GM12892 (cell line): ENCODE measurements around the gene ATF6.

Experiments
- DNase-seq: peaks from one replicate; pipeline ENCODE4 v3.0.0; 2011; ENCODE audit not compliant: insufficient read length
- FAIRE-seq: peaks from 2 replicates; lab custom pipeline; 2011; peaks lifted over from hg19 to GRCh38; lab: Jason Lieb, UNC
- POLR2A ChIP-seq: IDR thresholded peaks from 2 replicates; pipeline ENCODE4 v1.6.1; 2011; ENCODE audit warnings: low read depth, low read length, control low read depth
- POLR2AphosphoS5 ChIP-seq: IDR thresholded peaks from 2 replicates; pipeline ENCODE4 v1.6.1; 2011; ENCODE audit warnings: low read depth, low read length, control low read depth
- TAF1 ChIP-seq: IDR thresholded peaks from 2 replicates; pipeline ENCODE4 v1.6.1; 2011; ENCODE audit warnings: low read depth, mild to moderate bottlenecking, control low read depth, low read length, borderline replicate concordance

Gene ATF6

GRCh38 chr1:161770250-161770649, 4.1 kb downstream of the ATF6 start:
- no peak for DNase-seq
- TF ChIP-seq POLR2AphosphoS5 (no peak), POLR2A (no peak), TAF1 (no peak)
- FAIRE-seq = no peak

GRCh38 chr1:161771161-161771560, 5.0 kb downstream of the ATF6 start:
- DNase-seq = no peak
- TF ChIP-seq POLR2AphosphoS5 (no peak), TAF1 (no peak), POLR2A (no peak)
- FAIRE-seq = peak; percentile 80

- FAIRE-seq (peak; percentile 56), DNase-seq (no peak)
- TF ChIP-seq TAF1 = no peak
- TF ChIP-seq POLR2AphosphoS5 = no peak
- no peak for TF ChIP-seq POLR2A
These were observed 5.9 kb downstream of the ATF6 start for GRCh38 chr1:161771973-161772372.

GRCh38 chr1:161772397-161772796, 6.3 kb downstream of the ATF6 start:
- TF ChIP-seq POLR2A (no peak), POLR2AphosphoS5 (no peak), TAF1 (no peak)
- DNase-seq (no peak), FAIRE-seq (peak; percentile 58)

- TF ChIP-seq TAF1 = no peak
- no peak for TF ChIP-seq POLR2AphosphoS5
- no peak for TF ChIP-seq POLR2A
- FAIRE-seq = no peak
- DNase-seq = no peak
These were observed 7.7 kb downstream of the ATF6 start for GRCh38 chr1:161773791-161774190.

GRCh38 chr1:161777261-161777660, 11.1 kb downstream of the ATF6 start:
- FAIRE-seq = no peak
- no peak for DNase-seq

GRCh38 chr1:161778522-161778921, 12.4 kb downstream of the ATF6 start:
- FAIRE-seq (peak; percentile 14), DNase-seq (no peak)
- no peak for TF ChIP-seq POLR2AphosphoS5
- TF ChIP-seq TAF1 = no peak
- TF ChIP-seq POLR2A = no peak

More at GRCh38 chr1:161777261-161777660, 11.1 kb downstream of the ATF6 start:
- TF ChIP-seq POLR2AphosphoS5 (no peak), POLR2A (no peak), TAF1 (no peak)

GRCh38 chr1:161779393-161779792, 13.3 kb downstream of the ATF6 start:
- no peak for DNase-seq
- no peak for TF ChIP-seq TAF1
- peak; percentile 33 for FAIRE-seq

- DNase-seq (no peak), FAIRE-seq (peak; percentile 56)
- TF ChIP-seq TAF1 (no peak), POLR2AphosphoS5 (no peak), POLR2A (no peak)
These were observed 15.9 kb downstream of the ATF6 start for GRCh38 chr1:161781995-161782394.

GRCh38 chr1:161782886-161783285, 16.8 kb downstream of the ATF6 start:
- DNase-seq (no peak), FAIRE-seq (no peak)

GRCh38 chr1:161784968-161785367, 18.8 kb downstream of the ATF6 start:
- no peak for FAIRE-seq
- DNase-seq = no peak
- TF ChIP-seq POLR2AphosphoS5 (no peak), TAF1 (no peak), POLR2A (no peak)

More at GRCh38 chr1:161782886-161783285, 16.8 kb downstream of the ATF6 start:
- no peak for TF ChIP-seq TAF1
- no peak for TF ChIP-seq POLR2AphosphoS5
- no peak for TF ChIP-seq POLR2A

- DNase-seq = no peak
- TF ChIP-seq POLR2AphosphoS5 = no peak
- TF ChIP-seq POLR2A = no peak
- TF ChIP-seq TAF1 = no peak
- FAIRE-seq = no peak
These were observed 21.2 kb downstream of the ATF6 start for GRCh38 chr1:161787355-161787754.

- FAIRE-seq (no peak), DNase-seq (no peak)
- TF ChIP-seq POLR2AphosphoS5 (no peak), POLR2A (no peak), TAF1 (no peak)
These were observed 24.6 kb downstream of the ATF6 start for GRCh38 chr1:161790587-161791317.

GRCh38 chr1:161791904-161792655, 26.0 kb downstream of the ATF6 start:
- FAIRE-seq (no peak), DNase-seq (no peak)
- no peak for TF ChIP-seq POLR2A
- TF ChIP-seq POLR2AphosphoS5 = no peak
- TF ChIP-seq TAF1 = no peak
